Upper lobe of right lung (tissue), 1 donor: ENCODE measurements around the gene TAF3. TPM values are rescaled to one million over a fixed set of nuclear protein-coding genes. Genes with fewer than 3 reads are reported as not detected.

Experiments used
- ATAC-seq: fragments of 200-7000 bp; cut with Tn5 transposase; one replicate; pipeline ENCODE4 v1.9.1; 2020; ENCODE audit warnings: mild to moderate bottlenecking, moderate library complexity
- DNase-seq: peaks from one replicate; pipeline ENCODE4 v3.0.0-alpha.2; 2020
- H3K27ac ChIP-seq: fragments of 200-600 bp; one replicate; pipeline ENCODE4 v1.8.0; 2022
- H3K27me3 ChIP-seq: fragments of 200-600 bp; one replicate; pipeline ENCODE4 v1.8.0; 2022; ENCODE audit warnings: mild to moderate bottlenecking
- H3K36me3 ChIP-seq: fragments of 200-600 bp; one replicate; pipeline ENCODE4 v1.8.0; 2022
- H3K4me1 ChIP-seq: fragments of 200-600 bp; one replicate; pipeline ENCODE4 v1.8.0; 2022
- H3K4me3 ChIP-seq: fragments of 200-600 bp; one replicate; pipeline ENCODE4 v1.8.0; 2022; ENCODE audit warnings: mild to moderate bottlenecking
- H3K9me3 ChIP-seq: fragments of 200-600 bp; one replicate; pipeline ENCODE4 v1.8.0; 2022
- intact Hi-C: fragments of 100-400 bp; cut with DNase I; formaldehyde crosslinking; loops from one replicate; pipeline ENCODE4 v1.11.0; 2022
- total RNA-seq: library from RNA; stranded (reverse); fragmentation: NEBNext Ultra II Directional; extraction: Animal tissue kit (Norgen Biotek cat#: 25700); gene quantifications from one replicate; pipeline ENCODE4 v1.2.1, GENCODE V29; 2021
- TF ChIP-seq, protein P1 (sequence below): fragments of 200-600 bp; IDR thresholded peaks from one replicate; pipeline ENCODE4 v1.8.0; 2022; ENCODE audit warnings: antibody characterized with exemption
- donor health status: DM: no; HTN: yes; CAD: no; lungs with severe emphysema.

Gene TAF3
- total RNA-seq, 1 donor from 2014 or later, result 11.8 TPM

DNA sequence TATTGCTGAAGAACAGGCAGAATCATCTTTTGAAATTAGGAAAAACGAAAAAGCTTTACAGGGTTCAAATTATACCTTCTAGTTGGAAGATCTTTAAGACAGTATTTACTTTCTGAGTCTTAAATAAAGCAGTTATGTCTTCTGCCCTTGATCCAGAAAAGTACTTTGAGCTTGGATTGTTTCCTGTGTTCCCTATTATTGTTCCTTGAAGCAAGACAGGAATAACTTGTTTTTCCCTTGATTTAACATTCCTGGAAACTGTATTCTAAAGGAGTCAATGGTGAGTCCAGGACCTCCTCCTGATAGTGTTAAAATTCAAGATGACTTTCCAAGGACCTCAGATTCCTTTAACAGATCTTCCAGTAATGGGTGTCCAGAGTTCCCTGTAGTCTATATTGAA is 161.9 kb downstream of the TAF3 start:
- intact Hi-C loops, result no loop called here
- DNase-seq (no peak), ATAC-seq (no peak)
- no peaks in the 10 kb centered on the region for H3K36me3 ChIP-seq
- no peaks in the 10 kb centered on the region for H3K4me1 ChIP-seq
- no peak overlapping the region for H3K27ac ChIP-seq
- no peaks in the 10 kb centered on the region for H3K27me3 ChIP-seq
- no peaks in the 10 kb centered on the region for H3K9me3 ChIP-seq
- TF ChIP-seq, protein P1, sequence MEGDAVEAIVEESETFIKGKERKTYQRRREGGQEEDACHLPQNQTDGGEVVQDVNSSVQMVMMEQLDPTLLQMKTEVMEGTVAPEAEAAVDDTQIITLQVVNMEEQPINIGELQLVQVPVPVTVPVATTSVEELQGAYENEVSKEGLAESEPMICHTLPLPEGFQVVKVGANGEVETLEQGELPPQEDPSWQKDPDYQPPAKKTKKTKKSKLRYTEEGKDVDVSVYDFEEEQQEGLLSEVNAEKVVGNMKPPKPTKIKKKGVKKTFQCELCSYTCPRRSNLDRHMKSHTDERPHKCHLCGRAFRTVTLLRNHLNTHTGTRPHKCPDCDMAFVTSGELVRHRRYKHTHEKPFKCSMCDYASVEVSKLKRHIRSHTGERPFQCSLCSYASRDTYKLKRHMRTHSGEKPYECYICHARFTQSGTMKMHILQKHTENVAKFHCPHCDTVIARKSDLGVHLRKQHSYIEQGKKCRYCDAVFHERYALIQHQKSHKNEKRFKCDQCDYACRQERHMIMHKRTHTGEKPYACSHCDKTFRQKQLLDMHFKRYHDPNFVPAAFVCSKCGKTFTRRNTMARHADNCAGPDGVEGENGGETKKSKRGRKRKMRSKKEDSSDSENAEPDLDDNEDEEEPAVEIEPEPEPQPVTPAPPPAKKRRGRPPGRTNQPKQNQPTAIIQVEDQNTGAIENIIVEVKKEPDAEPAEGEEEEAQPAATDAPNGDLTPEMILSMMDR, result no peak
- no peak overlapping the region for H3K4me3 ChIP-seq

DNA sequence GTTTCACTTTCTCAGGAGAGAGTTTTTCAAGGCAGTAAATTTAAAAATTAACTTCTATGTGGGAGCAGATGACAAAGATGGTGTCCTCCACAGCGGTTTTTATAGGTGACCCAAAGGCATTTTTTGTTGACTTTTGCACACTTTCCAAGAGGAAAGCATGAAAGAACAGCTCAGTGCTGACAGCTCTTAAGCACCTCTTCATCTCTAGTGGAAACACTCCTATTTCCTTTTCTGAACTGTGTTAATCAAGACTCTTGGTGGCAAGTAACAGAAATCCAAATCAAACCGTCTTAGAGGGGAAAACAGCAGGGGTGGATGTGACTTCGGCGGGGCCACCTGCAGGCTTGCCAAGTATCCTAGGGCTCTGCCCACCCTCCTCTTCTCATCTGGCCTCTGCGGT is 164.4 kb downstream of the TAF3 start:
- no peak overlapping the region for H3K27ac ChIP-seq
- no peak overlapping the region for H3K4me3 ChIP-seq
- ATAC-seq, result peak; percentile 55

DNA sequence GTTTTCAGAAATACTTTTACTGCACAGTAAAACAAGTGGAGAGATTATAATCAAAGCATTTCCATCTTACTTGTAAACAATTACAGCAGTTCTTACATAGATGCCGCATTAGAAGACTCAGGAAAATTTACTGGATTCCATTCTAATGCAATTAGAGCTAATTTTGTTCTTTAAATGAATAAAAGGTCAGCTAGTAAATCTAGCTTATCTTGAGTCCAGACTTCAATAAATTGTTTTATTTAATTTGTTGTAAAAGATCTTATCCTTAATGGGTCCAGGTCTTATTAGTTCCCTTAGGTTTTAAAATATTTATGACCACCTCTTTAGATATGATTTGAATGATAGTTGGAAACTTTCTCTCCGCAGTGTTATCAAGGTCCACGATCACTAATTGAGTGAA is 166.0 kb downstream of the TAF3 start:
- no peaks in the 10 kb centered on the region for H3K9me3 ChIP-seq
- intact Hi-C loops, result no loop called here
- TF ChIP-seq, protein P1, result no peak
- no peaks in the 10 kb centered on the region for H3K4me1 ChIP-seq
- no peak overlapping the region for H3K4me3 ChIP-seq
- no peaks in the 10 kb centered on the region for H3K27me3 ChIP-seq
- DNase-seq, result no peak
- no peak overlapping the region for H3K27ac ChIP-seq
- H3K36me3 ChIP-seq, result no peaks in the 10 kb centered on the region
- ATAC-seq, result no peak

More for the DNA sequence above, 164.4 kb downstream of the TAF3 start:
- no peaks in the 10 kb centered on the region for H3K27me3 ChIP-seq
- no peaks in the 10 kb centered on the region for H3K4me1 ChIP-seq
- TF ChIP-seq, protein P1, result no peak
- no peak for DNase-seq
- no peaks in the 10 kb centered on the region for H3K36me3 ChIP-seq
- intact Hi-C loops, result no loop called here
- H3K9me3 ChIP-seq, result no peaks in the 10 kb centered on the region

DNA sequence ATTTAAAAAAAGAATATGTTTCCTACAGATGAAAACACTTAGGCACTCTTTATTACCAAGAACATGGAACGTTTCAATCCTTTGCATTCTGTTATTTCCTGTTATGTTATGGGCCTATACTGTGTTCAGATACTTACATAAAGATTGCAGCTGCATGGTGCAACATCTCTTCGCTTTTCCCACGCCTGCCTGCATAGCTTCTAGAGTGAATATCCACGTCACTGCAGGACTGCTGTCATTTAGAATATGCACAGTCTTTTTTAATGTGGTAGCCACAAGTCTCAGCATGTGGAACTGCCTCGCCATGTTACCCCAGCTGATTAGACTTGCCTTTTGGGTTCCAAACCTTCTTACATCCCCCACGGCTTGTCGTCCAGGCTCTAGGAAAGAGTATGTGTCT is 166.6 kb downstream of the TAF3 start:
- no peak overlapping the region for H3K4me3 ChIP-seq
- H3K27me3 ChIP-seq, result no peaks in the 10 kb centered on the region
- ATAC-seq (no peak), DNase-seq (no peak)
- intact Hi-C loops, result no loop called here
- no peak overlapping the region for H3K27ac ChIP-seq
- H3K36me3 ChIP-seq, result no peaks in the 10 kb centered on the region
- no peaks in the 10 kb centered on the region for H3K9me3 ChIP-seq
- TF ChIP-seq, protein P1, result no peak
- H3K4me1 ChIP-seq, result no peaks in the 10 kb centered on the region

DNA sequence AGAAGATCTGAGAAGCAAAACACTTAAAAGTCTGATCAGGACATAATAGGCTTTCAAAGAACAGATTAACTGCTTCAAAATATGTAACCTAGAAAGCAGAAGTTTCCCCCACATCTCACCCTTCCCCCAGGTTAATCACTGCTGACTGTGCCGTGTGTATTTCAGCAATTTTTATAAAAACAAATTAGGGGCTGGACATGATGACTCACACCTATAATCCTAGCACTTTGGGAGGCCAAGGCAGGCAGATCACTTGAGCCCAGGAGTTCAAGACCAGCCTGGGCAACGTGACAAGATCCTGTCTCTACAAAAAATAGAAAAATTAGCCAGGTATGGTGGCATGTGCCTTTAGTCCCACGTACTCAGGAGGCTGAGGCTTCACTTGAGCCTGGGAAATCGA is 168.5 kb downstream of the TAF3 start:
- TF ChIP-seq, protein P1, result no peak
- DNase-seq, result no peak
- H3K27me3 ChIP-seq, result no peaks in the 10 kb centered on the region
- no peak overlapping the region for H3K4me3 ChIP-seq
- no peak for ATAC-seq
- no peaks in the 10 kb centered on the region for H3K4me1 ChIP-seq
- H3K36me3 ChIP-seq, result no peaks in the 10 kb centered on the region
- no peaks in the 10 kb centered on the region for H3K9me3 ChIP-seq
- intact Hi-C loops, result no loop called here
- no peak overlapping the region for H3K27ac ChIP-seq

DNA sequence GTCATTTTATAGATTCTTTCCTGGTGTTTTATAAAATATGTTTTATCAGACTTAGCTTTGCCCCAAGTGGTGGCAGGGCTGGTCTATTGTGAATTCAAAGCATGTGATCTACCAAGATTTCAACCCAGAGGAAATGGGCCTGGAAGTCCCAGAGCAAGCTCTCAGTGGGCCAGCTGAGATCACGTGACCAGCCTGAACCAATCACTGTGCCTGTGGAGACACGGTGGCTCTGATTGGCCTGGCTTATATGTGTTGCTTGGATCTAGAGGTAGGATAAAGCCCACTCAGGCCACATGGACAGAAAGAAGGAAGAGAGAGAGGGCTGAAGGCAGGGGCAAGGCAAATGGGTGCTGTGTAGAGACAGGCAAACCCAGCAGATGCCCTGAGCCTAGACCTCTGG is 170.7 kb downstream of the TAF3 start:
- DNase-seq, result no peak
- Histone ChIP-seq H3K27me3 (no peaks in the 10 kb centered on the region), H3K4me1 (no peaks in the 10 kb centered on the region), H3K4me3 (no peak overlapping the region), H3K9me3 (no peaks in the 10 kb centered on the region), H3K27ac (no peak overlapping the region), H3K36me3 (no peaks in the 10 kb centered on the region)
- intact Hi-C loops, result no loop called here
- TF ChIP-seq, protein P1, result no peak
- ATAC-seq, result no peak
